Stomach (tissue), 4 donors: ENCODE data around the gene EHD4.

Experiments
- CTCF ChIP-seq, 7 experiments: fragments of 450-650 bp in 4 of 7; fragments of 200-600 bp in 3 of 7; sonication (generic) in 3 of 7; IDR thresholded peaks; one replicate each; pipeline ENCODE4 v1.5.1; 2016 to 2019; ENCODE audit warnings: antibody characterized with exemption in 7 of 7, control low read depth in 2 of 7, mild to moderate bottlenecking in 1 of 7
- EP300 ChIP-seq: sonication (generic); formaldehyde crosslinking; IDR thresholded peaks from one replicate; pipeline ENCODE4 v1.6.1; 2017; ENCODE audit warnings: antibody characterized with exemption
- POLR2A ChIP-seq, 4 donors: fragments of 450-650 bp; IDR thresholded peaks; one replicate each; pipeline ENCODE4 v1.6.1; 2016; ENCODE audit warnings: antibody characterized with exemption in 4 of 4, control low read depth in 2 of 4, mild to moderate bottlenecking in 1 of 4, moderate library complexity in 1 of 4
- POLR2AphosphoS5 ChIP-seq, 3 donors: sonication (generic); formaldehyde crosslinking; IDR thresholded peaks; one replicate each; pipeline ENCODE4 v1.6.1; 2016; ENCODE audit warnings: antibody characterized with exemption in 3 of 3

GRCh38 chr15:41942886-41943285 is 29.5 kb downstream of the EHD4 start:
- TF ChIP-seq CTCF (IDR thresholded peaks at IDR 0.05) (no peak), EP300 (no peak), POLR2AphosphoS5 (IDR thresholded peaks at IDR 0.05) (no peak), POLR2A (IDR thresholded peaks at IDR 0.05) (no peak)
